Fibroblast of mammary gland (primary cell): ENCODE data around the gene RRP15.
"Not testable (repeated sequence)": the region's sequence is repeated elsewhere in the genome, so short reads cannot be mapped to it uniquely, and the experiment has no call there.

ENCODE experiments used
- DNase-seq: peaks from one replicate; pipeline ENCODE4 v3.0.0-alpha.2; 2010; ENCODE audit warnings: low read depth
- H3K4me3 ChIP-seq: 2 replicates; pipeline ENCODE4 v1.5.1; 2011; ENCODE audit warnings: low read depth, mild to moderate bottlenecking, low read length, moderate library complexity; ENCODE audit not compliant: control insufficient read depth
- CTCF ChIP-seq: conservative IDR thresholded peaks from 2 replicates; pipeline ENCODE4 v1.5.1; 2011; ENCODE audit warnings: low read depth, low read length, inconsistent platforms; ENCODE audit not compliant: control insufficient read depth, insufficient read depth

RRP15 gene

DNA sequence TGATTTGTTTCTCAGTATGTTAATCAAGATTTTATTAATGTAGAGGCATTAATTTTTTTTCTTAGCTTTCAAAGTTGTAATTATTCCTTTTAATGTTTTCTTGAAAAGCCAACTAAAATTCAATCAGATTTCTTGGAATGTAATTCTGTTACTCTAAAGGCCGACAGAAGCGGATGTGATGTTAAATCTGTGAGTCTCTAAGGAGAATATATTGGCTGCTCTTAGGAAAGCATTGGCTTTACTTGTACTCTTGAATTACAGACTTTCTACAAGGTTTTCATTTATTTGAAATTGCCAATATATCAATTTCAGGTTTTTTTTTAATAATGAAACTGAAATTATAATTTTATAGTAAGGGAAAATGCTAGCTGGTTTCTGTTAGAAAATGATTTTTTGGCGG, 29.2 kb downstream of the RRP15 start:
- no peak for TF ChIP-seq CTCF
- no peak overlapping the region for H3K4me3 ChIP-seq
- DNase-seq = no peak

- no peak for DNase-seq
- no peak overlapping the region for H3K4me3 ChIP-seq
- TF ChIP-seq CTCF = no peak
Measured at GRCh38 chr1:218315638-218316037, 30.5 kb downstream of the RRP15 start.

GRCh38 chr1:218317061-218317460, 32.0 kb downstream of the RRP15 start:
- no peak for TF ChIP-seq CTCF
- peak; percentile 15 for DNase-seq
- no peak overlapping the region for H3K4me3 ChIP-seq

DNA sequence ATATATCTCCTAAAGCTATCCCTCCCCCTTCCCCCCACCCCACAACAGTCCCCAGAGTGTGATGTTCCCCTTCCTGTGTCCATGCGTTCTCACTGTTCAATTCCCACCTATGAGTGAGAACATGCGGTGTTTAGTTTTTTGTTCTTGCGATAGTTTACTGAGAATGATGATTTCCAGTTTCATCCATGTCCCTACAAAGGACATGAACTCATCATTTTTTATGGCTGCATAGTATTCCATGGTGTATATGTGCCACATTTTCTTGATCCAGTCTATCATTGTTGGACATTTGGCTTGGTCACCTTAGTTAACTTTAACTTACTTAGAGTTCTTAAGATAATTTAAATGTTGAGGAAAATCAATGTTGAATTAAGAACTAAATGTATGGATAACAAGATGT, 35.1 kb downstream of the RRP15 start:
- DNase-seq, H3K4me3 ChIP-seq: not testable (repeated sequence)

DNA sequence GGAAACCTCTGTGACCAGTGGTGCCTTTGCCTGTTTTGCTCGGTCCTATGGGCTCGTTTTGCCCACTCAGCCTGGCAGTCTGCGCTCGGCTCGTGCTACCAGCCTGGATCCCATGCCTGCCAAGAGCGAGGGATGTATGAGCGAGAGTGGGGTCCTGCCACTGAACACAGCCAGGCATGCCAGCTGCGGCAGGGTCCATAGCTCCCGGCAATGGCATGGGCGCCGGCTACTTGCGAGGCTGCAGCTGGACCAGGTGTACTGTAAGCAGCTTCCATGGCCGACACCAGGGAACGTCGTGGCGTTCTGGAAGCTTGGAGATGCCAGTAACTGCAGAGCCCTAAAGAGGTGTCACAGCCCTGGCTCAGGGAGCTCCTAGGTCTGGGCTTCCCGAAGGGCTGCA, 37.7 kb downstream of the RRP15 start:
- TF ChIP-seq CTCF = no peak
- no peak overlapping the region for H3K4me3 ChIP-seq
- DNase-seq = no peak

DNA sequence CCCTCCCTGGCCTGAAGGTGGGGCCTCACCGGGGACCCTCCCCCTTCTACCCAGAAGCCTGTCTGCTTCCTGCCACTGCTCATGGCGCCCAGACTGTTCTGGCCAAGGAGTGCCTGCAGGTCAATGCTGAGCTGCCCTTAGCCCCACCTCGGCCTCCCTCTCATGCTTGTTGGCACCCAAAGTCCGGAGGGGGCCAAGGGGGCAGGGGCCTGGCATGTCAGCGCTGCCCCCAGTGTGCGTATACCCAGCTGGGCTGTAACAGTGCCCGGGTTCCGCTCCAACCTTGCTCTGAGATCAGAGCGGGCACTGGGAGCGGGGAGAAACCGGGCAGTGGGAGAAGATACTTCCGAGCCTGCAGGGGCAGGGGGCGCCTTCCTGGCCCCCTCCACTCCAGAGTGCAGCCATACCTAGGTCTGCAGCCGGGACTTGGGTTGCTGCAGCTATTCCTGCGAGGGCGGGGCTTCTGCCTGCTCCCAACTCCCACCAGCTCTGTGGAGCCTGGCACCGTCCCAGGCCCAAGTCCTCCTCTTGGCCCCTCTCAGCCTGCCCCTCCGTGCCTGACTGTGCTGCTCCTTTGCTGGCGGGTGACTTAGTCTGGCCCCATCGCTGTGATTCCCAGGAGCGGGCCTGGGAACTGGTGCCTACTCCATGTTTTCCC, 38.6 kb downstream of the RRP15 start:
- no peak overlapping the region for H3K4me3 ChIP-seq
- no peak for DNase-seq
- no peak for TF ChIP-seq CTCF

DNA sequence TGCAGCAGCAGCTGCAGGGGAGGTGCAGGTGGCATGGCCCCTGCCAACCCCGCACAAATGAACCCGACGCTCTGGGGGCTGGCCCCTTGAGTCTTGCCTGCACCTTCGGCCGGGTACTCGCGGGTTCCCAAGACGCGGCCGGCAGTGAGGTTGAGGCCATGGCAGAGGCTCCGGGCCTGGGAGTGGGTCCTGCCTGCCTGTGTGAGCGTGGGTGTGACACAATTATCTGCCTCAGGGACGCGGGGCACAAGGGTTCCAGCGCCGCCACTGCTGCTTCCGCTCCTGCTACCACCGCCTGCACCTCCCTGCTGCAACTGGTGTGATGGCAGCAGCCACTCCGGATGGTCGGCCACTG, 39.1 kb downstream of the RRP15 start:
- no peak for DNase-seq
- H3K4me3 ChIP-seq = no peak overlapping the region
- TF ChIP-seq CTCF = no peak
